M059J (cell line): Measurements from ENCODE around the gene TST. TPM values are rescaled to one million over a fixed set of nuclear protein-coding genes. Genes with fewer than 3 reads are reported as not detected.

ENCODE experiments used
- DNase-seq: peaks from one replicate; pipeline ENCODE4 v3.0.0-alpha.2; 2012; ENCODE audit warnings: low read depth
- total RNA-seq: library from RNA; depleted of rRNA; stranded (reverse); fragments of >200 nt; shearing (Covaris generic); gene quantifications from 2 replicates; pipeline ENCODE4 v1.2.3, GENCODE V29; 2014

TST gene
- total RNA-seq, 1 experiment from 2014 or later = 24.0 TPM

GRCh38 chr22:37053310-37054055, 34.2 kb upstream of the TST start:
- DNase-seq = no peak

- DNase-seq = no peak
Measured at GRCh38 chr22:37052386-37053309, 33.4 kb upstream of the TST start.

- DNase-seq = peak; percentile 54
Measured at GRCh38 chr22:37051391-37052385, 32.4 kb upstream of the TST start, which contains the start of gene KCTD17. TSS of gene KCTD17 (plus strand) at chr22:37051742. CDS start at chr22:37051761, 19 bp downstream.

- DNase-seq = no peak
Measured at GRCh38 chr22:37050913-37051312, 31.7 kb upstream of the TST start.

- DNase-seq = no peak
Measured at GRCh38 chr22:37049224-37049623, 30.0 kb upstream of the TST start.

GRCh38 chr22:37048133-37048532, 28.9 kb upstream of the TST start:
- no peak for DNase-seq

GRCh38 chr22:37047006-37047405, 27.8 kb upstream of the TST start:
- no peak for DNase-seq

- no peak for DNase-seq
Measured at GRCh38 chr22:37046589-37046988, 27.3 kb upstream of the TST start.

GRCh38 chr22:37045958-37046357, 26.7 kb upstream of the TST start:
- peak; percentile 20 for DNase-seq

GRCh38 chr22:37044634-37045625, 25.7 kb upstream of the TST start:
- DNase-seq = peak; percentile 21

- peak; percentile 49 for DNase-seq
Measured at GRCh38 chr22:37043828-37044538, 24.7 kb upstream of the TST start.

GRCh38 chr22:37043209-37043827, 24.1 kb upstream of the TST start:
- no peak for DNase-seq

- DNase-seq = no peak
Measured at GRCh38 chr22:37039466-37039865, 20.2 kb upstream of the TST start.

- no peak for DNase-seq
Measured at GRCh38 chr22:37037669-37038068, 18.4 kb upstream of the TST start.

- no peak for DNase-seq
Measured at GRCh38 chr22:37036655-37037377, 17.6 kb upstream of the TST start.

- DNase-seq = no peak
Measured at GRCh38 chr22:37033605-37034430, 14.6 kb upstream of the TST start.
